Tongue (tissue), 2 donors: Measurements from ENCODE around the gene SEMA4D. TPM values are rescaled to one million over a fixed set of nuclear protein-coding genes. Genes with fewer than 3 reads are reported as not detected.

Source experiments
- DNase-seq: peaks from one replicate; pipeline ENCODE4 v3.0.0-alpha.2; 2015
- total RNA-seq: library from RNA; depleted of rRNA; stranded (reverse); fragments of >200 nt; gene quantifications from one replicate; pipeline ENCODE4 v1.2.3, GENCODE V29; 2014

Gene SEMA4D
- total RNA-seq, 1 donor from 2014 or later, result 35.8 TPM

- DNase-seq, result no peak
Observed at GRCh38 chr9:89466451-89467277, 31.2 kb downstream of the SEMA4D start.

- DNase-seq, result no peak
Observed at GRCh38 chr9:89465726-89466308, 32.1 kb downstream of the SEMA4D start.

GRCh38 chr9:89465001-89465451, 32.9 kb downstream of the SEMA4D start:
- DNase-seq, result no peak

GRCh38 chr9:89464300-89464901, 33.5 kb downstream of the SEMA4D start:
- DNase-seq, result no peak

- DNase-seq, result no peak
Observed at GRCh38 chr9:89462817-89463683, 34.9 kb downstream of the SEMA4D start.

GRCh38 chr9:89462199-89462598, 35.7 kb downstream of the SEMA4D start:
- DNase-seq, result no peak

- DNase-seq, result no peak
Observed at GRCh38 chr9:89461265-89461664, 36.6 kb downstream of the SEMA4D start.

- no peak for DNase-seq
Observed at GRCh38 chr9:89460551-89460950, 37.4 kb downstream of the SEMA4D start.

- DNase-seq, result no peak
Observed at GRCh38 chr9:89458768-89459496, 39.0 kb downstream of the SEMA4D start.

- DNase-seq, result no peak
Observed at GRCh38 chr9:89457376-89457855, 40.5 kb downstream of the SEMA4D start.

GRCh38 chr9:89455356-89455824, 42.5 kb downstream of the SEMA4D start:
- no peak for DNase-seq

GRCh38 chr9:89454498-89455355, 43.2 kb downstream of the SEMA4D start:
- no peak for DNase-seq

GRCh38 chr9:89453452-89453851, 44.5 kb downstream of the SEMA4D start:
- DNase-seq, result no peak

GRCh38 chr9:89452561-89452960, 45.4 kb downstream of the SEMA4D start:
- no peak for DNase-seq

- DNase-seq, result no peak
Observed at GRCh38 chr9:89450213-89450612, 47.7 kb downstream of the SEMA4D start.

GRCh38 chr9:89449261-89449671, 48.6 kb downstream of the SEMA4D start:
- DNase-seq, result no peak

GRCh38 chr9:89448821-89449220, 49.1 kb downstream of the SEMA4D start:
- DNase-seq, result no peak

- peak; percentile 38 for DNase-seq
Observed at GRCh38 chr9:89448381-89448780, 49.5 kb downstream of the SEMA4D start.

- no peak for DNase-seq
Observed at GRCh38 chr9:89447416-89447815, 50.5 kb downstream of the SEMA4D start.

- DNase-seq, result no peak
Observed at GRCh38 chr9:89446961-89447310, 51.0 kb downstream of the SEMA4D start.
